ENCODE results near the gene SF3B3. TPM values are rescaled to one million over a fixed set of nuclear protein-coding genes. Genes with fewer than 3 reads are reported as not detected.
A peak's percentile ranks its signal among the peaks of the same experiment; 100 is the strongest.

SF3B3 gene
- total and polyA plus RNA-seq, 4 donors = 73.7 to 242 (median 101) TPM

DNA sequence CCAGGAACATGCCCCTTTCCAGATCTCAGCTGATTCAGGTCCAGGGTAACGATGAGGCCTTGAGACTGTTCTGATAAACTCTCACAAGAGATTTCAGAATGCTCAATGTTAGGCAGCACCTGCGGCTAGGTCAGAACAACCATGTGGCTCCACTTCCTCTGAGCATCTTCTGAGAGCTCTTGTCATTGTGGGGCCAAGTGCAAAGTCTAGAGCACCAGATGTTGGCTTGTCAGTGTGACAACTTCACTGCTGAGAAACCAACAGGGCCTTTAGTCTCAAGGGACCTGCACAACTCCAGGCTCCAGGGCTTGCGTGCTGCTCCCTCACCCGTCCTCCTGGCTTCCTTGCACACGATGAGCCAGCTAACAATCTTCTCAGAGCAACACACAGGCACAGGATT lies 40.2 kb upstream of the SF3B3 start:
- H3K36me3 ChIP-seq (ENCODE audit: control insufficient read depth in 4 of 4, insufficient read depth in 4 of 4, low read length in 4 of 4) = peaks cover 4 to 60% (median 27%) of the 10 kb centered on the region in 4 donors
- 93 to 96% methylated on average over 5 of the region's 5 CpGs for WGBS, 2 donors
- TF ChIP-seq, protein P1, sequence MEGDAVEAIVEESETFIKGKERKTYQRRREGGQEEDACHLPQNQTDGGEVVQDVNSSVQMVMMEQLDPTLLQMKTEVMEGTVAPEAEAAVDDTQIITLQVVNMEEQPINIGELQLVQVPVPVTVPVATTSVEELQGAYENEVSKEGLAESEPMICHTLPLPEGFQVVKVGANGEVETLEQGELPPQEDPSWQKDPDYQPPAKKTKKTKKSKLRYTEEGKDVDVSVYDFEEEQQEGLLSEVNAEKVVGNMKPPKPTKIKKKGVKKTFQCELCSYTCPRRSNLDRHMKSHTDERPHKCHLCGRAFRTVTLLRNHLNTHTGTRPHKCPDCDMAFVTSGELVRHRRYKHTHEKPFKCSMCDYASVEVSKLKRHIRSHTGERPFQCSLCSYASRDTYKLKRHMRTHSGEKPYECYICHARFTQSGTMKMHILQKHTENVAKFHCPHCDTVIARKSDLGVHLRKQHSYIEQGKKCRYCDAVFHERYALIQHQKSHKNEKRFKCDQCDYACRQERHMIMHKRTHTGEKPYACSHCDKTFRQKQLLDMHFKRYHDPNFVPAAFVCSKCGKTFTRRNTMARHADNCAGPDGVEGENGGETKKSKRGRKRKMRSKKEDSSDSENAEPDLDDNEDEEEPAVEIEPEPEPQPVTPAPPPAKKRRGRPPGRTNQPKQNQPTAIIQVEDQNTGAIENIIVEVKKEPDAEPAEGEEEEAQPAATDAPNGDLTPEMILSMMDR (IDR thresholded peaks at IDR 0.05; ENCODE audit: control extremely low read depth, extremely low read depth) = no peak
- ATAC-seq (ENCODE audit: insufficient read depth, low FRiP score) (no peak), DNase-seq (no peak)
- peaks cover 0 to 6% (median 0%) of the 10 kb centered on the region in 5 donors for H3K4me1 ChIP-seq (ENCODE audit: control insufficient read depth in 5 of 5, insufficient read depth in 5 of 5, low read length in 5 of 5)
- no peaks in the 10 kb centered on the region for H3K27me3 ChIP-seq (ENCODE audit: control insufficient read depth in 3 of 3, insufficient read depth in 3 of 3, low read length in 2 of 3)
- H3K4me3 ChIP-seq = no peak overlapping the region
- no peak overlapping the region for H3K27ac ChIP-seq (ENCODE audit: low read depth in 1 of 2, low read length in 1 of 2)
- no peak overlapping the region for H3K9ac ChIP-seq (ENCODE audit: insufficient read depth in 1 of 2, low read length in 2 of 2)
- no peaks in the 10 kb centered on the region for H3K9me3 ChIP-seq (ENCODE audit: control insufficient read depth in 4 of 4, insufficient read depth in 3 of 4, low read length in 3 of 4)

DNA sequence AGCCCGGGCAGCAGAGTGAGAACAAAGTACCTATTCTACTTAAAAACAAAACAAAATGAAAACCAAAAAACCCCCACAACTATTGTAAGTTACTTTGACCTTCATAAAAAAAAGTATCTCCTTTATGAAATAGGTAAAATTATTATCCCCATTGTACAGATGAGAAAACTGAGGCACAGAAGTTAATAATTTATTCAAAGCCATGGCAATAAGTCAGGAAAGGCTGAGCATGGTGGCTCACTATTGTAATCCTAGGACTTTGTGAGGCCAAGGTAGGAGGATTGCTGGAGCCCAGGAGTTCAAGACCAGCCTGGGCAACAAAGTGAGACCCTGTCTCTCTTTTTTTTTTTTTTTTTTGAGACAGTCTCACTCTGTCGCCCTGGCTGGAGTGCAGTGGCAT lies 38.7 kb upstream of the SF3B3 start:
- Histone ChIP-seq H3K9me3 (ENCODE audit: control insufficient read depth in 4 of 4, insufficient read depth in 3 of 4, low read length in 3 of 4) (no peaks in the 10 kb centered on the region), H3K27ac (ENCODE audit: low read depth in 1 of 2, low read length in 1 of 2) (no peak overlapping the region), H3K27me3 (ENCODE audit: control insufficient read depth in 3 of 3, insufficient read depth in 3 of 3, low read length in 2 of 3) (no peaks in the 10 kb centered on the region), H3K4me3 (no peak overlapping the region), H3K36me3 (ENCODE audit: control insufficient read depth in 4 of 4, insufficient read depth in 4 of 4, low read length in 4 of 4) (peaks cover 6 to 48% (median 25%) of the 10 kb centered on the region in 4 donors), H3K9ac (ENCODE audit: insufficient read depth in 1 of 2, low read length in 2 of 2) (no peak overlapping the region), H3K4me1 (ENCODE audit: control insufficient read depth in 5 of 5, insufficient read depth in 5 of 5, low read length in 5 of 5) (peaks cover 0 to 2% (median 0%) of the 10 kb centered on the region in 5 donors)
- ATAC-seq (ENCODE audit: insufficient read depth, low FRiP score) (no peak), DNase-seq (no peak)
- WGBS, 2 donors = 92 to 94% methylated on average over 2 of the region's 2 CpGs
- TF ChIP-seq, protein P1 (IDR thresholded peaks at IDR 0.05; ENCODE audit: control extremely low read depth, extremely low read depth) = no peak

DNA sequence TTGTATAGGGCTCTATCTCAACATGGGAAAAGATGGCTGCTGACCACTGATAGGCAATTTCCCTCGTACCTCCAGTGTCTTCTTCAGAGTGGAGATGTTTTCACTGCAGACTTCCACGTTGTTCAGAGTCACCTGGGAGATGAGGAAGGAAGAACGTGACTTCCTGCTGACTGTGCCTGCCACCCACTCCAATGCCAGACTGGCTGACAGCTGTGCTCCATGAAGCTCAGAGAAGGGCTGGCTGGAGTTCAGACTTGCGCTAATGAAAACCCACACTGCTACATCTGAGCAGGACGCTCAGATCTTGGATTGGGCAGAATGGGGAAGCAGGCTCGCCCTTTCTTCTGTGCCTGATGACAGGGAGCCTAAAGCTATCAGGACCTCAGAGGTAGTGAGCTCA lies 33.4 kb upstream of the SF3B3 start:
- DNase-seq (peak in 1 of 3 donors; percentile 13), ATAC-seq (ENCODE audit: insufficient read depth, low FRiP score) (no peak)
- 33 to 60% methylated on average over 6 of the region's 6 CpGs for WGBS, 2 donors
- no peaks in the 10 kb centered on the region for H3K27me3 ChIP-seq (ENCODE audit: control insufficient read depth in 3 of 3, insufficient read depth in 3 of 3, low read length in 2 of 3)
- H3K9me3 ChIP-seq (ENCODE audit: control insufficient read depth in 4 of 4, insufficient read depth in 3 of 4, low read length in 3 of 4) = no peaks in the 10 kb centered on the region
- H3K4me3 ChIP-seq = no peak overlapping the region
- H3K9ac ChIP-seq (ENCODE audit: insufficient read depth in 1 of 2, low read length in 2 of 2) = no peak overlapping the region
- TF ChIP-seq, protein P1 (IDR thresholded peaks at IDR 0.05; ENCODE audit: control extremely low read depth, extremely low read depth) = no peak
- H3K27ac ChIP-seq (ENCODE audit: low read depth in 1 of 2, low read length in 1 of 2) = no peak overlapping the region
- H3K36me3 ChIP-seq (ENCODE audit: control insufficient read depth in 4 of 4, insufficient read depth in 4 of 4, low read length in 4 of 4) = peaks cover 9 to 39% (median 28%) of the 10 kb centered on the region in 4 donors
- H3K4me1 ChIP-seq (ENCODE audit: control insufficient read depth in 5 of 5, insufficient read depth in 5 of 5, low read length in 5 of 5) = peaks cover 0 to 2% (median 0%) of the 10 kb centered on the region in 5 donors

DNA sequence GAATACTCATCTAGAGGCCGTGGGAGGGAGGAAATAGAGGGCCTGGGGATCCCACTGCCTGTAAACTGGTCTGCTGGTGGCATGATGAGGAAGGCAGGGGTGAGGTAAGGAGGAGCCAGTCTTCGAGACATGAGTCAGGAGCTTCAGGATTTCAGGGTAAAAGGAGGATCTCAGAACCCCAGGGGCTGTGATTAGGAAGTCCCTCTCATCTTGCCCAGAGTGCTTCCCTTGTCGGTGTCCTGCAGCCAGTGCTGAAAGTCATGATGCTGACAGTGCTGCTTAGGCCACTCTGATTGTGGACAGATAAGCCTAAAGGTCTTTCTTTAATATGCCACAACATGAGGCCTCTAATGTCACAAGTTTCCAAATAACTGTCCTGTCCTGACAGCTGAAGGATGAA lies 29.8 kb upstream of the SF3B3 start:
- ATAC-seq (ENCODE audit: insufficient read depth, low FRiP score) (no peak), DNase-seq (no peak)
- Histone ChIP-seq H3K36me3 (ENCODE audit: control insufficient read depth in 4 of 4, insufficient read depth in 4 of 4, low read length in 4 of 4) (peaks cover 12 to 49% (median 30%) of the 10 kb centered on the region in 4 donors), H3K4me3 (no peak overlapping the region), H3K9me3 (ENCODE audit: control insufficient read depth in 4 of 4, insufficient read depth in 3 of 4, low read length in 3 of 4) (peaks cover 0 to 2% (median 0%) of the 10 kb centered on the region in 4 donors), H3K27ac (ENCODE audit: low read depth in 1 of 2, low read length in 1 of 2) (no peak overlapping the region), H3K27me3 (ENCODE audit: control insufficient read depth in 3 of 3, insufficient read depth in 3 of 3, low read length in 2 of 3) (no peaks in the 10 kb centered on the region), H3K4me1 (ENCODE audit: control insufficient read depth in 5 of 5, insufficient read depth in 5 of 5, low read length in 5 of 5) (peaks cover 0 to 2% (median 0%) of the 10 kb centered on the region in 5 donors), H3K9ac (ENCODE audit: insufficient read depth in 1 of 2, low read length in 2 of 2) (no peak overlapping the region)
- 86 to 87% methylated on average over 3 of the region's 3 CpGs for WGBS, 2 donors
- TF ChIP-seq, protein P1 (IDR thresholded peaks at IDR 0.05; ENCODE audit: control extremely low read depth, extremely low read depth) = no peak
